HL-60 (cell line): ENCODE measurements around the gene GRIK1.
A peak's percentile ranks its signal among the peaks of the same experiment; 100 is the strongest.

Experiments used
- CTCF ChIP-seq: IDR thresholded peaks from one replicate; pipeline ENCODE4 v1.5.1; 2011; ENCODE audit warnings: low read length, control low read depth, inconsistent platforms; ENCODE audit not compliant: insufficient read depth
- SPI1 ChIP-seq: IDR thresholded peaks from 2 replicates; pipeline ENCODE4 v1.6.1; 2012; ENCODE audit warnings: low read depth, mild to moderate bottlenecking, borderline replicate concordance

GRCh38 chr21:29638761-29639327, 301.0 kb downstream of the GRIK1 start:
- TF ChIP-seq CTCF (no peak), SPI1 (peak; percentile 27; the same call in 1 of the 2 replicates)
